Nephron (organoid): ENCODE measurements around the gene ATRIP.

Experiments used
- H3K27ac Mint-ChIP-seq, 3 experiments: 2 replicates each; pipeline ENCODE4 v1.8.0; 2020; ENCODE audit warnings: mixed read lengths in 3 of 3, mild to moderate bottlenecking in 2 of 3, moderate library complexity in 1 of 3
- H3K27me3 Mint-ChIP-seq: 2 replicates; pipeline ENCODE4 v1.8.0; 2021; ENCODE audit warnings: low read depth, mild to moderate bottlenecking, moderate library complexity, mixed read lengths
- H3K36me3 Mint-ChIP-seq: 2 replicates; pipeline ENCODE4 v1.8.0; 2020; ENCODE audit warnings: low read depth, mixed read lengths
- H3K4me1 Mint-ChIP-seq: 2 replicates; pipeline ENCODE4 v1.8.0; 2020; ENCODE audit warnings: mixed read lengths
- H3K4me3 Mint-ChIP-seq, 3 experiments: 2 replicates each; pipeline ENCODE4 v1.8.0; 2020; ENCODE audit warnings: mild to moderate bottlenecking in 3 of 3, mixed read lengths in 3 of 3, moderate library complexity in 2 of 3
- H3K9me3 Mint-ChIP-seq: 2 replicates; pipeline ENCODE4 v1.8.0; 2020; ENCODE audit warnings: mixed read lengths
- TF ChIP-seq, protein P1 (sequence below), 3 experiments: fragments of 200-600 bp; sonication (generic); IDR thresholded peaks; one replicate each; pipeline ENCODE4 v1.5.0; 2021; ENCODE audit warnings: antibody characterized with exemption in 3 of 3; ENCODE audit not compliant: unreplicated experiment in 3 of 3

ATRIP gene

DNA sequence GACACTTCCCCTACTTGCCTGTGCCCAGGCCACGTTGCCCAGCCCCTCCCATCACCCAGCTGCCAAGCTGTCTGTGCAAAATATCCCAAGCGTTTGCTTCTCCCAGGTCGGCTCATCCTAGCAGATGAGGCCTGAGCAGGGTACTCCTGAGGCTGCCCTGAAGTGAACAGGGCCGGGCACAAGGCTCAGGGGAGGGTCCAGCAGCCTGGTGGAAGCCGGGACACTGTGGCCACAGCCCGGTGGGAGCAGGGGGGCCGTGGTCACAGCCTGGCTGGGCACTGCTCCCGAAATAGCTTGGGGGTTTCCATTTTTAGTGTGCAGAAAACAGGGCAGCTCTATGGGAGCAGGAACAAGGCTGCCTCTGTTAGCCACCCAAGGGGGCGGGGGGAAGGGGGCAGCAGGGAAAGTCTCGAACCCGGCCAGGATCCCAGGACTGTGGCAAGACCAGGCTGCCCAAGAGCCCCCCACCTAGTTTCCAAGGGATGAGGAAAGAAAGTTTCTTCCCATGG, 20.1 kb upstream of the ATRIP start:
- Mint-ChIP-seq H3K27me3 (no peaks in the 10 kb centered on the region), H3K36me3 (peaks cover 10% of the 10 kb centered on the region), H3K27ac (peak overlapping the region; percentile 90 to 94 (median 93)), H3K4me3 (peak overlapping the region; percentile 84 to 91 (median 87)), H3K4me1 (peaks cover 49% of the 10 kb centered on the region), H3K9me3 (no peaks in the 10 kb centered on the region)
- TF ChIP-seq, protein P1, sequence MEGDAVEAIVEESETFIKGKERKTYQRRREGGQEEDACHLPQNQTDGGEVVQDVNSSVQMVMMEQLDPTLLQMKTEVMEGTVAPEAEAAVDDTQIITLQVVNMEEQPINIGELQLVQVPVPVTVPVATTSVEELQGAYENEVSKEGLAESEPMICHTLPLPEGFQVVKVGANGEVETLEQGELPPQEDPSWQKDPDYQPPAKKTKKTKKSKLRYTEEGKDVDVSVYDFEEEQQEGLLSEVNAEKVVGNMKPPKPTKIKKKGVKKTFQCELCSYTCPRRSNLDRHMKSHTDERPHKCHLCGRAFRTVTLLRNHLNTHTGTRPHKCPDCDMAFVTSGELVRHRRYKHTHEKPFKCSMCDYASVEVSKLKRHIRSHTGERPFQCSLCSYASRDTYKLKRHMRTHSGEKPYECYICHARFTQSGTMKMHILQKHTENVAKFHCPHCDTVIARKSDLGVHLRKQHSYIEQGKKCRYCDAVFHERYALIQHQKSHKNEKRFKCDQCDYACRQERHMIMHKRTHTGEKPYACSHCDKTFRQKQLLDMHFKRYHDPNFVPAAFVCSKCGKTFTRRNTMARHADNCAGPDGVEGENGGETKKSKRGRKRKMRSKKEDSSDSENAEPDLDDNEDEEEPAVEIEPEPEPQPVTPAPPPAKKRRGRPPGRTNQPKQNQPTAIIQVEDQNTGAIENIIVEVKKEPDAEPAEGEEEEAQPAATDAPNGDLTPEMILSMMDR (IDR thresholded peaks at IDR 0.05; ENCODE audit: unreplicated experiment in 3 of 3): no peak

DNA sequence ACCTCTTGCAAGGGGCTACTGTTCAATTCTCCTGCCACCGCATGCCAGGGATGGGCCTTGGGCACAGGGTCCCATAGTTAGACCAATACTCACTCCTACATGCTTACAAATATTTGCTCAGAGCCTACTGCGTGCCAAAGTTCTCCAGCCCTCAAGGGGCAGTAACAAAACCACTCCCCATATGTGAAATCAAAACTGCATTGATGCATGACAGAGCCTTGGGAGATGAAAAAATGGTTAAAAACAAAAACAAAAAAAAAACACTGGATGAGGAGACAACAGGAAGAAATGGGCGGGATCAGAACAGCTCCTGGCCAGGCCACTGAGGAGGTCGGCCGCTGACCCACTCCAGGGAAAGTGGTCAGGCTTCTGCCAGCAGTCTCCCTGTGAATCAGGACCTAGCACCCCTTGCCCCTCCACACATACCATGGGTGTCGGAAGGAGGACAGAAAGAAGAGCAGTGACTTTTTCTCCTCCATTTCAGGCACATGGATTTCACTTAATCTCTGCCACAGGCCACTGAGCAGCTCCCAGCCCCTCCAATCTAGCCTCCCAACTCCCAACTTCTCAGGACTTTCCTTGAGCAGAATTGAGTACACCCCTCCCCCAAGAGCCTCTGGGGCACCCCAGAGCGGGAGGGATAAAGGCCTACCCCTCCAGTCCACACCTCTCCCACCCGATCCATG, 19.4 kb upstream of the ATRIP start:
- TF ChIP-seq, protein P1 (IDR thresholded peaks at IDR 0.05; ENCODE audit: unreplicated experiment in 3 of 3): no peak
- peak overlapping the region; percentile 84 to 91 (median 87) for H3K4me3 Mint-ChIP-seq
- peaks cover 54% of the 10 kb centered on the region for H3K4me1 Mint-ChIP-seq
- H3K9me3 Mint-ChIP-seq: no peaks in the 10 kb centered on the region
- peaks cover 9% of the 10 kb centered on the region for H3K36me3 Mint-ChIP-seq
- H3K27me3 Mint-ChIP-seq: no peaks in the 10 kb centered on the region
- peak overlapping the region; percentile 90 to 94 (median 93) for H3K27ac Mint-ChIP-seq

DNA sequence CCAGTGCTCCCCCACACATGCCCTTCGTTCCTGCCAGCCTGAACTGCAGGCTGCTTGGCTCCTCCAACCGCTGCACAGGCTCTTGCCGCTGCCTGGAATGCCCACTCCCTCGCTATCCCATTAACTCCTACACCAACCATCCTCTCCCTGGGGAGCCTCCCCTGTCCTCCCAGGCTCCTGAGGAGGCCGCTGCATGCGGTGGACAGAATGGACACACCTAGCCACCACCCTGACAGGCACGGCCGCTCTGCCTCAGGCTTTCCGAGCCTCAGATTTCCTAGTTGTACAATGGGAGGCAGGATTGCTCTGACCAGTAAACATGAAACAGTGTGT, 18.9 kb upstream of the ATRIP start:
- Mint-ChIP-seq H3K4me1 (peaks cover 58% of the 10 kb centered on the region), H3K27me3 (no peaks in the 10 kb centered on the region), H3K36me3 (peaks cover 9% of the 10 kb centered on the region), H3K9me3 (no peaks in the 10 kb centered on the region), H3K4me3 (peak overlapping the region; percentile 84 to 91 (median 87)), H3K27ac (peak overlapping the region; percentile 90 to 94 (median 93))
- TF ChIP-seq, protein P1 (IDR thresholded peaks at IDR 0.05; ENCODE audit: unreplicated experiment in 3 of 3): no peak

- Mint-ChIP-seq H3K36me3 (peaks cover 5% of the 10 kb centered on the region), H3K27ac (peak overlapping the region; percentile 90 to 94 (median 93)), H3K27me3 (no peaks in the 10 kb centered on the region), H3K4me1 (peaks cover 54% of the 10 kb centered on the region), H3K9me3 (no peaks in the 10 kb centered on the region), H3K4me3 (peak overlapping the region; percentile 84 to 91 (median 87))
- TF ChIP-seq, protein P1 (IDR thresholded peaks at IDR 0.05; ENCODE audit: unreplicated experiment in 3 of 3): no peak
Observed at GRCh38 chr3:48428088-48428571, 18.4 kb upstream of the ATRIP start.

DNA sequence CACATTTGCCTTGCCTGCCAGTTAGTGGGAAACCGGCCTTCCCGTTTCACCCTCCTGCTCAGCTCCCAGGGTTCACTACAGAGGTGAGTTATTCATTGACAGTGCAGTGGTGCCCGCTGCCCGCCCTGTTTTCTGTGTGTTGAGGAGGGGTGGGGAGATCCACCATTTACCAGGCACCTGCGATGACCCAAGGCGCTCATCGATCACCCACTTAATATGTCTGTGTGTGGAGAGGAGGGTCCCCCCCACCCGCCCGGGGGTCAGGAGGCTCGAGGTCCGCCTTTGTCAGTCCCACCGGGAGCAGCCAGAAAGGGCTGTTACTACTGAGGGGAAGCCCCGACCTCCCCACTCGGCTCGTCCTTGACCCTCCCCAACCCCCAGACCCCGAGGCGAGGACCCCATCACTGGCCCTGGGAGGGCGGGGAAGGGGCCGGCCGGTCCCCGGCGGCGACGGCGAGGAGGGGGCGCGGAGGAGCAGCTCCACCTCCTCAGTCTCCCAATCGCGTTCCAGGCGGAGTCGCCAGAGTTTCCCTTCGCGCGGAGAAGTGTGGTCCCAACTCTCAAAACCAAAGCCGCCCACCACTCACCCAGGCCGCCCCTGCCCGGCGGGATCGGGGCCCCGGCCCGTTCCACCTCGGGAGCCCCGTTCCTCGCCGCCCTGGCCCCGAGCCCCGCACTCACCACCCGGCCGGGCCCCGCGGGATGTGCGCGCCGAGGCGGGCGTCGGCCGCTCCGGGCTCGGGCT, 17.8 kb upstream of the ATRIP start:
- H3K27me3 Mint-ChIP-seq: no peaks in the 10 kb centered on the region
- peak overlapping the region; percentile 84 to 91 (median 87) for H3K4me3 Mint-ChIP-seq
- H3K4me1 Mint-ChIP-seq: peaks cover 54% of the 10 kb centered on the region
- TF ChIP-seq, protein P1 (IDR thresholded peaks at IDR 0.05; ENCODE audit: unreplicated experiment in 3 of 3): no peak
- peaks cover 3% of the 10 kb centered on the region for H3K36me3 Mint-ChIP-seq
- peak overlapping the region; percentile 90 to 94 (median 93) for H3K27ac Mint-ChIP-seq
- no peaks in the 10 kb centered on the region for H3K9me3 Mint-ChIP-seq
